SK-N-SH treated with all-trans-retinoic acid at 6 μM for 48 hours (cell line): ENCODE measurements around the gene KRTAP10-10.
"Not testable (repeated sequence)": the region's sequence is repeated elsewhere in the genome, so short reads cannot be mapped to it uniquely, and the experiment has no call there.

Experiments
- ARNTL ChIP-seq: fragments of 450-650 bp; formaldehyde crosslinking; IDR thresholded peaks from 2 replicates; pipeline ENCODE4 v1.5.0; 2020; ENCODE audit warnings: low read depth, mild to moderate bottlenecking, moderate library complexity, borderline replicate concordance
- BACH2 ChIP-seq: fragments of 250-450 bp; sonication (Bioruptor Pico); IDR thresholded peaks from 2 replicates; pipeline ENCODE4 v1.9.0; 2021; ENCODE audit warnings: mild to moderate bottlenecking, borderline replicate concordance
- ESRRG ChIP-seq: fragments of 250-450 bp; sonication (Bioruptor Pico); IDR thresholded peaks from 2 replicates; pipeline ENCODE4 v1.6.1; 2021; ENCODE audit warnings: mild to moderate bottlenecking
- OSR1 ChIP-seq: fragments of 250-450 bp; sonication (Bioruptor Pico); IDR thresholded peaks from 2 replicates; pipeline ENCODE4 v1.8.0; 2022; ENCODE audit warnings: moderate library complexity, mild to moderate bottlenecking, inconsistent platforms
- ZFP30 ChIP-seq: fragments of 450-650 bp; formaldehyde crosslinking; IDR thresholded peaks from 2 replicates; pipeline ENCODE4 v1.5.0; 2022; ENCODE audit warnings: mild to moderate bottlenecking, moderate library complexity
- TF ChIP-seq, protein P1 (sequence below): fragments of 250-450 bp; sonication (Bioruptor Pico); IDR thresholded peaks from 2 replicates; pipeline ENCODE4 v1.8.0; 2020; ENCODE audit warnings: mild to moderate bottlenecking, moderate library complexity, borderline replicate concordance
- TF ChIP-seq, protein P2 (sequence below): fragments of 250-450 bp; sonication (Bioruptor Pico); IDR thresholded peaks from 2 replicates; pipeline ENCODE4 v1.5.1; 2021; ENCODE audit warnings: mild to moderate bottlenecking, moderate library complexity

- TF ChIP-seq, protein P1, sequence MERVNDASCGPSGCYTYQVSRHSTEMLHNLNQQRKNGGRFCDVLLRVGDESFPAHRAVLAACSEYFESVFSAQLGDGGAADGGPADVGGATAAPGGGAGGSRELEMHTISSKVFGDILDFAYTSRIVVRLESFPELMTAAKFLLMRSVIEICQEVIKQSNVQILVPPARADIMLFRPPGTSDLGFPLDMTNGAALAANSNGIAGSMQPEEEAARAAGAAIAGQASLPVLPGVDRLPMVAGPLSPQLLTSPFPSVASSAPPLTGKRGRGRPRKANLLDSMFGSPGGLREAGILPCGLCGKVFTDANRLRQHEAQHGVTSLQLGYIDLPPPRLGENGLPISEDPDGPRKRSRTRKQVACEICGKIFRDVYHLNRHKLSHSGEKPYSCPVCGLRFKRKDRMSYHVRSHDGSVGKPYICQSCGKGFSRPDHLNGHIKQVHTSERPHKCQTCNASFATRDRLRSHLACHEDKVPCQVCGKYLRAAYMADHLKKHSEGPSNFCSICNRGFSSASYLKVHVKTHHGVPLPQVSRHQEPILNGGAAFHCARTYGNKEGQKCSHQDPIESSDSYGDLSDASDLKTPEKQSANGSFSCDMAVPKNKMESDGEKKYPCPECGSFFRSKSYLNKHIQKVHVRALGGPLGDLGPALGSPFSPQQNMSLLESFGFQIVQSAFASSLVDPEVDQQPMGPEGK (CRISPR knock-in tag): not testable (repeated sequence)
- TF ChIP-seq BACH2; ARNTL; ZFP30 (CRISPR knock-in tag); ESRRG (CRISPR knock-in tag); OSR1 (CRISPR knock-in tag): not testable (repeated sequence)
- TF ChIP-seq, protein P2, sequence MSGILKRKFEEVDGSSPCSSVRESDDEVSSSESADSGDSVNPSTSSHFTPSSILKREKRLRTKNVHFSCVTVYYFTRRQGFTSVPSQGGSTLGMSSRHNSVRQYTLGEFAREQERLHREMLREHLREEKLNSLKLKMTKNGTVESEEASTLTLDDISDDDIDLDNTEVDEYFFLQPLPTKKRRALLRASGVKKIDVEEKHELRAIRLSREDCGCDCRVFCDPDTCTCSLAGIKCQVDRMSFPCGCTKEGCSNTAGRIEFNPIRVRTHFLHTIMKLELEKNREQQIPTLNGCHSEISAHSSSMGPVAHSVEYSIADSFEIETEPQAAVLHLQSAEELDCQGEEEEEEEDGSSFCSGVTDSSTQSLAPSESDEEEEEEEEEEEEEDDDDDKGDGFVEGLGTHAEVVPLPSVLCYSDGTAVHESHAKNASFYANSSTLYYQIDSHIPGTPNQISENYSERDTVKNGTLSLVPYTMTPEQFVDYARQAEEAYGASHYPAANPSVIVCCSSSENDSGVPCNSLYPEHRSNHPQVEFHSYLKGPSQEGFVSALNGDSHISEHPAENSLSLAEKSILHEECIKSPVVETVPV (CRISPR knock-in tag): not testable (repeated sequence)
Observed at GRCh38 chr21:44627831-44628233, 9.3 kb upstream of the KRTAP10-10 start.
